SU-DHL-6 (cell line): ENCODE data around the gene MYO1H.
"Not testable (repeated sequence)": the region's sequence is repeated elsewhere in the genome, so short reads cannot be mapped to it uniquely, and the experiment has no call there.

Source experiments
- H2AFZ ChIP-seq: fragments of 200-600 bp; sonication (generic); 2 replicates; pipeline ENCODE4 v1.6.1; 2014; ENCODE audit warnings: low read depth, mild to moderate bottlenecking, moderate library complexity, mixed read lengths, antibody characterized with exemption, low read length; ENCODE audit not compliant: severe bottlenecking
- H3F3A ChIP-seq: fragments of 200-600 bp; shearing (Covaris generic); 2 replicates; pipeline ENCODE4 v1.6.0; 2016; ENCODE audit warnings: antibody characterized with exemption, mild to moderate bottlenecking; ENCODE audit not compliant: insufficient read depth
- H3K27ac ChIP-seq: fragments of 200-600 bp; sonication (generic); 2 replicates; pipeline ENCODE4 v1.5.1; 2016; ENCODE audit warnings: low read depth, mild to moderate bottlenecking, low read length, moderate library complexity, mixed read lengths
- H3K27me3 ChIP-seq: fragments of 200-600 bp; sonication (generic), shearing (Covaris generic); 2 replicates; pipeline ENCODE4 v1.6.0; 2014; ENCODE audit warnings: mild to moderate bottlenecking, low read length
- H3K36me3 ChIP-seq: fragments of 200-600 bp; sonication (generic); 2 replicates; pipeline ENCODE4 v1.6.1; 2014; ENCODE audit warnings: mild to moderate bottlenecking, low read length, mixed read lengths
- H3K4me2 ChIP-seq: fragments of 300-600, 200-600 bp; shearing (Covaris generic), sonication (generic); 2 replicates; pipeline ENCODE4 v1.6.0; 2014; ENCODE audit warnings: low read length, low read depth, mild to moderate bottlenecking; ENCODE audit not compliant: poor library complexity, severe bottlenecking
- H3K4me3 ChIP-seq: fragments of 200-600 bp; sonication (generic); 2 replicates; pipeline ENCODE4 v1.5.1; 2014; ENCODE audit warnings: antibody characterized with exemption, low read length, mild to moderate bottlenecking, mixed read lengths; ENCODE audit not compliant: insufficient read depth, poor library complexity, severe bottlenecking
- H3K79me2 ChIP-seq: fragments of 200-600 bp; sonication (generic); 2 replicates; pipeline ENCODE4 v1.6.1; 2014; ENCODE audit warnings: mild to moderate bottlenecking, low read length, moderate library complexity; ENCODE audit not compliant: insufficient read depth
- H3K9ac ChIP-seq: fragments of 200-600 bp; sonication (generic); 2 replicates; pipeline ENCODE4 v1.7.0; 2014; ENCODE audit warnings: mild to moderate bottlenecking, low read length
- H3K9me2 ChIP-seq: fragments of 200-600 bp; sonication (generic); replicated peaks from 2 replicates; pipeline ENCODE4 v1.6.1; 2014; ENCODE audit warnings: low read length; ENCODE audit not compliant: insufficient read depth
- H3K9me3 ChIP-seq: fragments of 200-600 bp; sonication (generic); 2 replicates; pipeline ENCODE4 v1.6.1; 2014; ENCODE audit warnings: low read length, mixed read lengths; ENCODE audit not compliant: insufficient read depth
- H4K20me1 ChIP-seq: fragments of 200-600 bp; sonication (generic); 2 replicates; pipeline ENCODE4 v1.6.1; 2014; ENCODE audit warnings: low read depth, mild to moderate bottlenecking, antibody characterized with exemption, low read length, moderate library complexity, mixed read lengths
- CTCF ChIP-seq: fragments of 200-600 bp; sonication (generic); IDR thresholded peaks from one replicate; pipeline ENCODE4 v1.5.1; 2017; ENCODE audit warnings: antibody characterized with exemption, mild to moderate bottlenecking, low read length, moderate library complexity; ENCODE audit not compliant: insufficient read depth, poor library complexity, severe bottlenecking
- EZH2phosphoT487 ChIP-seq: fragments of 200-600 bp; sonication (generic), shearing (Covaris generic); conservative IDR thresholded peaks from 2 replicates; pipeline ENCODE4 v1.6.1; 2018; ENCODE audit warnings: mild to moderate bottlenecking, antibody characterized with exemption, low read length, moderate library complexity, mixed read lengths

Gene MYO1H

GRCh38 chr12:109394891-109395290, 47.2 kb downstream of the MYO1H start:
- Histone ChIP-seq H3K4me3 (no peak overlapping the region), H2AFZ (no peak overlapping the region), H3K36me3 (no peaks in the 10 kb centered on the region), H3K4me2 (no peak overlapping the region), H4K20me1 (no peaks in the 10 kb centered on the region), H3K9me2 (no peaks in the 10 kb centered on the region), H3K9ac (no peak overlapping the region), H3K79me2 (no peaks in the 10 kb centered on the region), H3K27ac (no peak overlapping the region), H3F3A (no peaks in the 10 kb centered on the region), H3K9me3 (no peaks in the 10 kb centered on the region), H3K27me3 (no peaks in the 10 kb centered on the region)
- TF ChIP-seq CTCF (no peak), EZH2phosphoT487 (no peak)

- H4K20me1 ChIP-seq, H3K36me3 ChIP-seq, H3F3A ChIP-seq, H3K27ac ChIP-seq, H3K9me2 ChIP-seq, H3K79me2 ChIP-seq, H3K4me2 ChIP-seq, H2AFZ ChIP-seq, H3K9ac ChIP-seq, H3K27me3 ChIP-seq, H3K9me3 ChIP-seq, H3K4me3 ChIP-seq: not testable (repeated sequence)
Measured at GRCh38 chr12:109404841-109405240, 57.1 kb downstream of the MYO1H start.

GRCh38 chr12:109406147-109406546, 58.4 kb downstream of the MYO1H start:
- not testable (repeated sequence) for H3K79me2 ChIP-seq, H3K36me3 ChIP-seq, H3K9ac ChIP-seq

GRCh38 chr12:109418848-109419480, 71.3 kb downstream of the MYO1H start:
- no peaks in the 10 kb centered on the region for H3K79me2 ChIP-seq
- H2AFZ ChIP-seq: no peak overlapping the region
- H3K27ac ChIP-seq: no peak overlapping the region
- H4K20me1 ChIP-seq: no peaks in the 10 kb centered on the region
- TF ChIP-seq CTCF: no peak
- TF ChIP-seq EZH2phosphoT487: no peak
- no peaks in the 10 kb centered on the region for H3F3A ChIP-seq
- no peaks in the 10 kb centered on the region for H3K9me2 ChIP-seq
- H3K9me3 ChIP-seq: no peaks in the 10 kb centered on the region
- no peak overlapping the region for H3K4me2 ChIP-seq
- no peak overlapping the region for H3K9ac ChIP-seq
- no peaks in the 10 kb centered on the region for H3K36me3 ChIP-seq
- no peaks in the 10 kb centered on the region for H3K27me3 ChIP-seq
- H3K4me3 ChIP-seq: no peak overlapping the region

More at GRCh38 chr12:109406147-109406546, 58.4 kb downstream of the MYO1H start:
- H3K4me3 ChIP-seq, H3K27ac ChIP-seq, H3F3A ChIP-seq, H3K4me2 ChIP-seq, H3K9me2 ChIP-seq, H3K27me3 ChIP-seq, H4K20me1 ChIP-seq, H3K9me3 ChIP-seq, H2AFZ ChIP-seq: not testable (repeated sequence)
